OCI-M1 (cell line): ENCODE results near the gene TAGLN3.

Source experiments
- DNase-seq: peaks from one replicate; lab custom pipeline; 2025; lab: John Stamatoyannopoulos, UW

The TAGLN3 gene

DNA sequence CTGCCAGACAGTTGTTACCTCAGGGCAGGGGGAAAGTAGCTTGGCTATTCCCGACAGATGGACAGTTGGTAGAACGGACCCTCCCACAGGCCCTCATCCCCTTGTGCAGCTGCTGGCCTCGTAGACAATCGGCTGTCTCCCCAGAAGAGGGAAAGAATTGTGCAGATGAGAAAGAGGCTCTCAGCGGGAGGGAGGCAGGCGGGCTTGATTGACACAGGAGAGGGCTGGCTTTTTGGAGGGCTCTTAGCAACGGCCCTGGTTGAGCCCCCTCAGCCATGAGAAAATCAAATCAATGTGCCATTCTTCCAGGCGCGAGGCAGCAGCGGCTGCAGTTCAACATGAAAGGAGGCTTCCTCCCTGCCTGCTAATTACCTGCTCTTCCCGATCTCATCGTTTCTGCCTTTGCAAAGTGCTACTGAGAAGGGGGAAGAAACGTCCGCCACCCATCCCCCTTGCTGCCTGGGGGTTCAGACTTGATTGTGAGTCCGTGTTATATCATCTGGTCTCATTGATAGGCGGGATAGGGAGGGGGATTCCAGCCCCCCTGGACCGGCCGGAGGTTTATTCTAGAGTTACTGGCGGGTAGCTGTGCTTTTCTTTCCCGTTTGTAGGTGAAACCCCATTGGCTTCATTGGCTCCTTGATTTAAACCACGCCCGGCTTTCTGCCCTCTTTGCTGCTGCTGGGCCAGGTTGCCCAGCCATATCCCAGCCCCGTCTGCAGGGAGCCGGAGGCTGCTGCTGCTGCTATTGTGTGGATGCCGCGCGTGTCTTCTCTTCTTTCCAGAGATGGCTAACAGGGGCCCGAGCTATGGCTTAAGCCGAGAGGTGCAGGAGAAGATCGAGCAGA is at the start of gene TAGLN3:
Gene TAGLN3 (plus strand): TSS at position 287 of the 848 bp plus-strand sequence. CDS start 501 bp downstream, at position 788.
- DNase-seq, result peak; percentile 6

- no peak for DNase-seq
These were observed 49.0 kb upstream of the TAGLN3 start for GRCh38 chr3:111949712-111950111.

GRCh38 chr3:111951032-111951431 is 47.7 kb upstream of the TAGLN3 start:
- DNase-seq, result no peak

DNA sequence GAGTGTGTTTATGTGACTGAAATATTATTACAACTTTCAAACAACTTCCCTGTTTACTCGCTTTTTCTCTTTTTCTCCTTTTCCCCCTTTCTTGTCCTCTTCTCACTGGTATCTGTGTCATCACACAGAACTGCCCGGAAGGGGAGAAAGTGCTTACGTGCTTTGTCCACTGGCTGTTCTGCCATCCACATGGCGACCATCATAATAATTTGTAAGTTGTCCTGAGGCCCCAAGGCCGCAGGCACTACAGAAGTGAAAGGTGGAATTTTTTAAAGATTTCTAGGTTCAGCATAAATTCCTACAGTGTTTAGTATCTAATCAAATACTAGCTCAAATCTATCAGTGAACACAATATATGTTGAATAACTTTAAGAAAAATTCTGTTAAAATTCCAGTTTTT is 46.6 kb upstream of the TAGLN3 start:
- DNase-seq, result no peak

GRCh38 chr3:111952866-111953450 is 45.8 kb upstream of the TAGLN3 start:
- DNase-seq, result no peak

DNA sequence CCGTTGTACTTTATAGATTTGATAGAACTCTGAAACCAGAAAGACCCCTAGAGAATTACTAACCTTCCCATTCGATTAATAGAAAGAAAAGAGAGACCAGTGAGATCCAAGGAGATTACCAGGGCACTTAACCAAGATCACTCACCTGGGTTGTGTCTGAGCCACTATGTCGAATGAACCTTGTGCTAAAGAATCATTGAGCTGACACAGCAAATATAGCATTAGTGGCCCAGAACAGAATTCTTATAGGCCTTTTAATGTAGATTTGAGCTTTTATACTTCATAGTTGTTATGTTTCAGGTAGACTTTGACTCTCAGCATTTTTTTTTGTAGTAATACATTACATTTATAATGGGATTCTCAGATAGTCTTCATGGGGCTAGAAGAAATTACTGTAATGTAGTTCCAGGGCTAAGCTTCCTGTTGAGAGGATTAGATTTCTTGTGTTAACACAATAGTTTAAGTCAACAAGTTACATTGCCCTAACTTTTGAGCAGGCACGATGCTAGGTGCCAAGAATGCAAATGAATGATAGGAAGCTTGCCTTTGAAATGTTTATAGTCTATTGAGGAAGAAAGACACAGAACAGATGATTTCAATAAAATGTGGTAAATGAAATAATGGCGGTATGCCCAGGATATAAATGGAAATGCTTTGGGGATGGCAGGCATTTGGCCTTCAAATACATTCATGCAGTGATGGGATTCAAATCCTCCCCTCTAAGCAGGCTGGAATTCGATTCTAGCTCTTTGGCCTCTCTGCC is 44.3 kb upstream of the TAGLN3 start:
- DNase-seq, result no peak

DNA sequence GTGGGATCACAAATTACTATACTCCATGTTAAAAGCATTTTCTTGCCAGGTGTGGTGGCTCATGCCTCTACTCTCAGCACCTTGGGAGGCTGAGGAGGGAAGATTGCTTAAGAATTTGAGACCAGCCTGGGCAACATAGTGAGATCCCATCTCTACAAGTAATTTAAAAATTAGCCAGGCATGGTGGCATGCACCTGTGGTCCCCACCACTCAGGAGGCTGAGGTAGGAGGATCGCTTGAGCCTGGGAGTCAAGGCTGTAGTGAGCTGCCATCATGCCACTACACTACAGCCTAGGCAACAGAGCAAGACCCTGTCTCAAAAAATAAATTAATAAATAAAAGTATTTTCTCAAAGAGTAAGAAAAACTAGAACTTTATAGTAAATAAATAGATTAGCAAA is 42.8 kb upstream of the TAGLN3 start:
- no peak for DNase-seq

DNA sequence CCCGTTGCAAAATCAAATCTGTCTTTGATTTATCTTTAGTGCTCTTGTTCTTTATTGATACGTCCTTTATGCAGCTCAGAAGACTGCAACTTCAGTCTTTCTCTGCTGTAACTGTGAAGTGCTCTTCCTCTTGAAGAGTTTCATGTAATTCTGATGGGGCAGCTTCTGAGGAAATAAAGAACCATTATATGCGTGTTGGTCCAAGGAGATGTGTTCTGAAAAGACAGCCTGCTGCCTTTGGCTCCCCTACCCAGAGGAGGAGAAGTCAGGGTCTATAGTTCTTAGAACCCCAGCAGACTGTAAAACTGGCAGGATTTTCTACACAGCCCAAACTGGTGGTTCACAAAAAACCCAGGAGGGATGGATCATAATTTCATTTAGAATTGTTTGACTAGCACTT is 42.3 kb upstream of the TAGLN3 start:
- no peak for DNase-seq

DNA sequence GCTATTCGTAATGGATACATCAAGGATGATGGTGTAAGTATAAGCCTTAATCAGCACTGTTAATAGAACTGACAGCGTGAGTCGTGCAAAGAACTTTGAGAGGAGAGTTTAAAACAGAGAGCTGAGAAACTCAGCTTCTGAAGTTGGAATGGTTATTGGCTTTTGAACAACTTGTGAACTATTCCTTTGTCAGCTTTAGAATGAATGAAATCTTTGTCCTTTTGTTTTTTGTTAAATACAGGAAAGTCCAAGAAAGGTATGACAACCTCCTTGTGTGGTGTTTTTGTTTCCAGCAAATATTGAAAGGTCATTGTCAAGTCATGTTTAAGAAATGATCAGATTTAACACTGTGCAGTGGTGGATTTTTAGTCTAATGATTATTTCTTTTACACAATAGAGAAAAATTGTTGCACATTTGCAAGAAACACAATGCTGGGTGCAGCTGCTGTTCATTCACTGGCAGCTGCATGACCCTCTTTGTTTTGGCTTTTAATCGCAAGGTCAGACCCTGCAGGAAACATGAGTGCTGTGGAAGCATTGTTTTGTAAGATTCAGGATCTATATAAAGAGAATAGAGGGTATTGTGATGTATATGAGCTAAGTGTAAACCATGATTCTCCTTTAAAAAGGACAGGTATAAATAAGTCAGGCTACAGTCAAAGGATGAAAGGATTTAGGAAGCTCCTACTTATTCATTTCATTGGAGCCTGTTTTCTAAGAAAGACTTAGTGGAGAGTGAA is 41.6 kb upstream of the TAGLN3 start:
- no peak for DNase-seq

DNA sequence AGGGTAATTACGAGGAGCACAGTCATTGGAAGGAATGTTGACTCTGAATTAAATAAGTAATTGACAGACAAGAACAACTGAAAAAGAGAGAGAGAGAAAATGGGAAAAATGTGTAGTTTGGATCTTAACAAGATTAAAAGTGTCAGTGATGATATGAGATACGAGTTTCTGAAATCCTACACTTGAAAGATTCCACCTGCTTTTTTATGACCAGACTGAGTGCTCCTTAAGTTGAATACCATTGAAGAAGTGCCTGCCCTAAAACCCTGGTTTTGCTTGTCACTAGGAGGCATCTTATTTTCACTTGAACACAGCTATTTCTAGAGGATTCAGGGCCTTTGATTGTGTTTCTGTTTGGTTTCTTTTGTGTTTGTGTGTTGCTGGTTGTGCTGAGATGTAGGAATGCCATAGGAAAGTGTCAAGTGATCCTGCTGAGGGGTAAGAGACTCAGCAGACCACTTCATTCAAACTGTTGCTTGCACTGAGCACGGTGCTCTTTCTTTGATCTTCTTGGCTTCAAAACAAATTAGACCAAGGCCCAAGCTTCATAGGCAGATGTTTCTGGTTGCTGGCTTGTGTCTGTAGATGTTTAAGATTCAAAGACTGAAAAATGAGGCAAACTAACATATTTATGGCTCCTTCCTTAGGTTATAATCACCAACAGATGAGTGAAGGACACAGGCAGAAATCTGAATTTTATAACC is 37.1 kb upstream of the TAGLN3 start:
- no peak for DNase-seq

DNA sequence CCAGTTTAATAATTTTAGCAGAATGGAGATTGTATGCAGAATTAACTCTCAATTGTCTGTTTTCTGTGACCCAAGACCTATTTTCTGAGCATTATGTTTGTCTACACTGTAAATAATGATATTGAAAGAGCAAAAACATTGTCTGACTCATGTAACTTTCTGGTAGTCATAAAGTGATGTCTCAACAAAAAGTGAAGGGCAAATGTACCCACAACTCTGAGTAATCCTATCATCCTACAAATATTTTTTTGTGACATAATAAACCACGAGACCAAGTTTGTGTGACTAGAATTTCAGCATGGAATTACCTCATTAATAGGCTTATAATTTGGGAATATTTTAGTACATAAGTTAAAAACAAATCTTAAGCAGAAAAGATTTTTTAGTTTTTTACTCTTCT is 35.3 kb upstream of the TAGLN3 start:
- no peak for DNase-seq

DNA sequence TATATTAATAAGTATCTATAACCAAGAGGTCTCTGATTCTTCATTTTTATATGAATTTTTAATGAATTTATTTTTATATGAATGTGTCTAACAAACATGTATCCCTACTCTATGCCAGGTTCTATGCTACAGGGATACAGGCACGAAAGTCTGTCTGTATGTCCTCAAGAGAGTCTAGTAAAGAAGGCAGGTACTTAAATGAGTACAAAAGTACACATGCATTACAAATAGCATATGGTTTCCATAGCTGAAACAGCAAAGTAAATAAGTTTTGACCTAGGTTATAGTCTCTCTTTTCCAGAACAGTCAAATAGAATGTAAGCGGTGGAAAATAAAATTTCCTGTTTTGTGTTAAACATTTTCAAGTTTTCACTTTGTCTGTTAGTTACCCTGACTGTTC is 33.2 kb upstream of the TAGLN3 start:
- DNase-seq, result no peak

DNA sequence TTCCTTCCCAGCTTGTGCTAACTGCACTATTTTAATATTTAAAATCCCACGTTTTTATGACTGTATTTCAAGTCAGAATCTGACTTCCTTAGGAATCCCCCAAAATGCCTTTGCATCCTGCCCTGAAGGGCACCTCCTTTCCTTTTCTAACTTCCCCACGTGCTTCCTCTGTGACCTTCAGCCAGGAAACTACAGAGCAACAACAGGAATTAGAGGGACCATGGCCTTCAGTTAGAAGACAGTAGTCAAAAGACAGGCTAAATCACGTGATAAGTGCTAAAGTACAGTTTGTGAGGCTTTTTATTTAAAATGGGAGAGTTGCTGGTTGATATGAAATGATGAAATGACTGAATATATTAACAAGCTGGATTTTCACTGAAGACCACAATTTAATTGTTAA is 31.7 kb upstream of the TAGLN3 start:
- no peak for DNase-seq

DNA sequence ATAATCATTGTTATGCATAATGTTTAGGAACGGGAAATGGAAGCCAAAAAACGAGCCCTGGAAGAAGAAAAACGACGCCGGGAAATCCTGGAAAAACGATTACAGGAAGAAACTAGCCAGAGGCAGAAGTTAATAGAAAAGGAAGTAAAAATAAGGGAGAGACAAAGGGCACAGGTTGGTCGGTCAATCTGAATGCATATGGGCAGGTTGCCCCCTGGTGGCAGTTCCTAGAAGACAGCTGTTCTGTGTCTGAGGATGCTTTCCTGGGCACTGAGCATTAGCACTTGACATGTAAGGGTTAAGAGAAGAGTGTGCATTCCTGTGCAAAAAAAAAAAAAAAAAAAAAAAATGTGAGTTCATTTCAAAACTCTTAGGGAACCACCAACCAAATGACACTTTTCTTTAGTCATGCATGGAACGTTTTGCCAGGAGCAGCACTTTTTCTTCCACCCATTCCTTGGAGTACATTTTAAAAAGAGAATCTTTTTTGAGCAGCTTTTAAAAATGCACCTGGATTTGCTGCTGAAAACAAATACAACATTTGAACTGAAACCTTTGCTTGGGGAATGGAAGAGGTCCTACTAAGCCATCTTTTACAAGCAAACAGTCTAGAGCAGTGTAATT is 31.0 kb upstream of the TAGLN3 start:
- peak; percentile 89 for DNase-seq

GRCh38 chr3:111968319-111969054 is 30.2 kb upstream of the TAGLN3 start:
- DNase-seq, result no peak

- DNase-seq, result no peak
These were observed 28.3 kb upstream of the TAGLN3 start for GRCh38 chr3:111970376-111970775.

DNA sequence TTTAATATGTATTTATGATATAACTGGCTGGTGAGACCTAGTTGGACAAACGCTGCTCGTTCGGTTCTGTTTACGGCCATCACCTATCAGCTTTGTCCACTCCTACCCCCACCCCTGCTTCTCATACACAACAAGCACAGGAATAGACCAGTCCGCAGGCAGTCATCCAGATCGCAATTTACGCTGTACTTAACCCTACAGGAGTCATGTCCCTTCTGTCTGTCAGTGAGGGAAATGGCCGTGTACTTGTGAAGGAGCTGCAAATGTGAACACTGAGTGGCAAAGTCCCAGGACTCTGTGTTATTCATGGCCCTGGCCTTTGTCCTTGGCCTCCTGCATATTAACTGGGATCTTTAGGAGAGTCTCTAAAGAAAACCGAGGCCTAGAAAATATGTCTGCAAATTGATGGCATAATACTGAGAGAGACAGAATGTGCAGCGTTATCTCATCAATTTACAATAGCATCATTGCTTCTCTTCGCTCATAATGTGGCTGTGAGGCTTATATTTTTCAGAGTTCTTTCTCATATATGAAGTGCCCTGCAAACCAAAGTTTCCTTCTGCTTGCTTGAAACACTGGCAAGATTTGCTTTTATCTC is 27.1 kb upstream of the TAGLN3 start:
- no peak for DNase-seq

- no peak for DNase-seq
These were observed 25.8 kb upstream of the TAGLN3 start for GRCh38 chr3:111972891-111973290.

DNA sequence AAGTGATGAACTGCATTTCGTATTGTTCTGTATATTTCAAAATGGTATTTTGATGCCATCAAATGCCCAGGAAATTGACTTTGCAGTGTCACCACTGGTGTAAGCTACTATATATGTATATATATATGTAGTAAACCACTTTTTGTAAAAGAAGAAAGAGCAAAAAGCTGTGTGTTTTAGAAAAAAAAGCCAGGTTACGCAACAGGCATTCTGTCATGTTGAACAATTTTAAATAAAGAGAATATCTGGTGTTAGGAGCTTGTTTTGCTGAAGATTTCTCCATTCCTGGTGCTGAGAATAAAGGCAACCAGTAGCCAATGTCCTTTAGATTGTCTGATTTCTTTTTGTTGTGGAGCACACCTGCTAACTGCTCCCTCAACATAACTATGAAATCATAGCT is 23.6 kb upstream of the TAGLN3 start:
- DNase-seq, result no peak

- DNase-seq, result no peak
These were observed 22.5 kb upstream of the TAGLN3 start for GRCh38 chr3:111976254-111976653.
